Measurements from ENCODE around the gene HSD11B1L. TPM values are rescaled to one million over a fixed set of nuclear protein-coding genes. Genes with fewer than 3 reads are reported as not detected.

Gene HSD11B1L
- total RNA-seq, 2 experiments from 2014 or later: 2.7 to 3.5 TPM

DNA sequence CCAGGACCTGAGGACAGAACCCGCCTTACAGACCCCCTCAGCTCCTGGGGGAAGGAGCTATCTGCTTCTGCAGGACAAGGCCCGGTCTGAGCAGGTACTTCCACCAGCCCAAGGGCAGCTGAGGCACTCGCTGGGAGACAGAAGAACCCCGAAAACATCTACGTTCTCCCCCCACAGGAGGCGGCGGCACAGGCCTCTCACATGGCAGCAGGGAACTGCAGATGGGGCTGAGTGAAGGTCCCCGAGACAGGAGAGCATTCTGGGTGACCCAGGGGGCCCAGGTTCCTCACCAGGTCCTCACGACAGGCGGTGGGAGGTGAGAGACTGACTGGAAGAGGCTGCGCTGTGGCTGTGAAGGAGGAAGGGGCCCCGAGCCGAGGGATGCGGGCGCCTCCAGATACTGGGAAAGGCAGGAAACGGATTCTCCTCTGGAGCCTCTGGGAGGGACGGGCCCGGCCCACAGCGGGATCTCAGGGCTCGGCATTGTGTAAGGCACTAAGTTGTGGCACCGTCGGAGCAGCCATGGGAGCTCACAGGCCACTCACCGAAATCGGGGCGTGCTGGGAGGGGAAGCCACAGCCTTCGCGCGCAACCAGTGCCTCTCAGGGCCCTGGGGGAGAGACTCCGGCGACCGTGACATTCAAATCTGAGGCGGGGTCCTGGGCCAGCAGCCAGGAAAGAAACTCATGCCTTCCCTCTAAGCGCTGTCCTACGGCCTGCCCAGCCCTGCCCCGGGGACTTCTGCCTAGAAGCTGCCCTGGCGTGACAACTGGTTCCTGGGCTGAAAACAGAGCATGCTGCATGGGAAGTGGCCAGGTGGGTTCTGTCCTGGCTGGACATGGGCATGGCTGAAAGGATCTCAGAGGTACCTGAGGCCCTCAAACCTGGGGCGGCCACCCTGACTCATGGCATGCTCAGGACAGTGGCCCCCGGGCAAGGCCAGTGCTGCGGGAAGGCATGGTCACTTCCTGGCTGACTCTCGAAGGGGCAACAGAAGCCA is 23.3 kb downstream of the HSD11B1L start:
- no peak for TF ChIP-seq CTCF (IDR thresholded peaks at IDR 0.05)
- H3K27me3 Mint-ChIP-seq: no peaks in the 10 kb centered on the region
- no peaks in the 10 kb centered on the region for H3K9me3 Mint-ChIP-seq
- no peak overlapping the region for H3K4me3 Mint-ChIP-seq
- no peak for DNase-seq
- no peaks in the 10 kb centered on the region for H3K4me1 Mint-ChIP-seq (ENCODE audit: low read depth)
- no peak for ATAC-seq
- peaks cover 55% of the 10 kb centered on the region for H3K36me3 Mint-ChIP-seq (ENCODE audit: low read depth)
- H3K27ac Mint-ChIP-seq: no peak overlapping the region
- intact Hi-C loops (cut with micrococcal nuclease): no loop called here
- ChIA-PET CTCF (no interaction called here), POLR2A (interaction anchor here (1.1 to 18.8 kb wide), 5 partner anchors 8 to 15 kb away, joined by 3 to 516 read pairs (median 17); partner anchors contain the start of genes CATSPERD, HSD11B1L, LONP1 and RPL36)

GRCh38 chr19:5705552-5705951 is 24.7 kb downstream of the HSD11B1L start:
- H3K4me1 Mint-ChIP-seq (ENCODE audit: low read depth): no peaks in the 10 kb centered on the region
- intact Hi-C loops (cut with micrococcal nuclease): no loop called here
- POLR2A ChIA-PET: interaction anchor here (2.6 to 18.8 kb wide), 3 partner anchors 8 to 15 kb away, joined by 17 to 516 read pairs (median 82); partner anchors contain the start of genes CATSPERD, HSD11B1L, LONP1 and RPL36
- TF ChIP-seq CTCF (IDR thresholded peaks at IDR 0.05): no peak
- H3K36me3 Mint-ChIP-seq (ENCODE audit: low read depth): peaks cover 56% of the 10 kb centered on the region
- H3K9me3 Mint-ChIP-seq: no peaks in the 10 kb centered on the region
- no peak overlapping the region for H3K4me3 Mint-ChIP-seq
- no peak for DNase-seq
- ATAC-seq: no peak
- no peaks in the 10 kb centered on the region for H3K27me3 Mint-ChIP-seq
- no peak overlapping the region for H3K27ac Mint-ChIP-seq
- CTCF ChIA-PET: interaction anchor here (1.7 kb wide), 1 partner anchor 16 kb away, joined by 4 read pairs; the partner anchor contains the start of gene RPL36

DNA sequence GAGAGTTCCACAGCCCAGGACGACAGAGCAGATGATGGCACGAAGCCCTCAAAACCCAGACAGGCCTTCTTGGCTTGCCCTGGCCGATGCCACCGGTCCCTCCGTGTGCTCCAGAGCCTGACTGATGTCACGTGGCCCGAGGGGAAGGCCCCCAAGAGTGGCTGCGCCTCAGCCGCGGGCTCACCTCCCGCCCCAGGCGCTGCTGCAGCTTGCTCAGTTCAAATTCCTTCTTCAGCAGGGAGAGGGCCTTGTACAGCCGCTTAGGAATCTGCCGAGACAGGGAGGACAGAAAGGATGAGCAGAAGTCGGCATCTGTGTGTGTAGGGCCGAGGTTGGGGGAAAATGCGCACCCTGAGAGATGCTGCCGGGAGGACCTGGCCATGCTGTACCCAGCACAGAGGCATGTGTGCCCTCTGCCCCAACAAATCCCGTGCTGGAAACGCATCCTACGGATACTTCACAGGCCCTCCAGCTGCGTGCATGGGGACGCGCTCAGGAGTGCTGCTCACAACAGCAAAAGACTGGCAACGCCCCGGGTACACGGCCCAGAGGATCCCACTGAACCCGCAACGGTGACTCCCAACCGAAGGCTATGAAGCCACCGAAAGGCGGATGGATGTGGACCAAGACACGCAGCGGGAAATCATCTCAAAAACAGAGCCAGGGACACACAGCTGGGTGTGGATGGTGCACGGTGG is 26.2 kb downstream of the HSD11B1L start:
- H3K27me3 Mint-ChIP-seq: no peaks in the 10 kb centered on the region
- POLR2A ChIA-PET: interaction anchor here (1.1 to 18.8 kb wide), 3 partner anchors 11 to 28 kb away, joined by 4 to 516 read pairs (median 82); partner anchors contain the start of genes CATSPERD, HSD11B1L, LONP1 and RPL36
- no peak for TF ChIP-seq CTCF (IDR thresholded peaks at IDR 0.05)
- ATAC-seq: no peak
- intact Hi-C loops (cut with micrococcal nuclease): no loop called here
- no peaks in the 10 kb centered on the region for H3K9me3 Mint-ChIP-seq
- CTCF ChIA-PET: interaction anchor here (1.2 kb wide), 1 partner anchor 17 kb away, joined by 3 read pairs; the partner anchor contains the start of gene RPL36
- no peak overlapping the region for H3K4me3 Mint-ChIP-seq
- H3K27ac Mint-ChIP-seq: no peak overlapping the region
- H3K4me1 Mint-ChIP-seq (ENCODE audit: low read depth): no peaks in the 10 kb centered on the region
- DNase-seq: no peak
- peaks cover 52% of the 10 kb centered on the region for H3K36me3 Mint-ChIP-seq (ENCODE audit: low read depth)

GRCh38 chr19:5707576-5708575 is 27.0 kb downstream of the HSD11B1L start:
- Mint-ChIP-seq H3K4me3 (no peak overlapping the region), H3K27me3 (no peaks in the 10 kb centered on the region), H3K9me3 (no peaks in the 10 kb centered on the region), H3K36me3 (ENCODE audit: low read depth) (peaks cover 54% of the 10 kb centered on the region), H3K4me1 (ENCODE audit: low read depth) (no peaks in the 10 kb centered on the region), H3K27ac (no peak overlapping the region)
- ATAC-seq (peak; percentile 19), DNase-seq (no peak)
- POLR2A ChIA-PET: interaction anchor here (1.1 to 18.8 kb wide), 3 partner anchors 10 to 28 kb away, joined by 4 to 516 read pairs (median 82); partner anchors contain the start of genes CATSPERD, HSD11B1L, LONP1 and RPL36
- TF ChIP-seq CTCF (IDR thresholded peaks at IDR 0.05): no peak
- intact Hi-C loops (cut with micrococcal nuclease): no loop called here
- CTCF ChIA-PET: interaction anchor here (1.2 kb wide), 1 partner anchor 18 kb away, joined by 3 read pairs; the partner anchor contains the start of gene RPL36
